ENCODE data around the gene HECW1. TPM values are rescaled to one million over a fixed set of nuclear protein-coding genes. Genes with fewer than 3 reads are reported as not detected.

Gene HECW1
- total RNA-seq, 1 donor from 2014 or later, result 0.11 TPM

DNA sequence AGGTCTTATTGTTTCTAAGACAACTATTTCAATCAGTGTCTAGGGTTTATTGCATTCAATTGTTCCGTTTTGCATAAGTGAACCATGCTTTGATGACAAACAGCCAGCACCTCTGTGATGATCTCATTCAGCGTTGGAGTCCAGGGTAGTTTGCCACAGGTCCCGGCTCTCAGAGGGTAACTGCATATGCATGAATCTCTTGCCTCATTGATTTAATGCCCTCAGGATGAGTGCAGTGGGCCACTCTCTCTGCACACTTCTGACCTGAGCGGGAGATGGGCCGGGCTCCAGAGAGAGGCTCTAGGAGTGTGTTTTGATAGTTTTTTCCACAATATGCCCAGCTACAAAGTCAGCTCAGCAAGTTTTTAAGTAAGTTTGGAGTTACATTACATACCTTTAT is 83.9 kb downstream of the HECW1 start:
- H3K4me2 ChIP-seq, result no peak overlapping the region
- peaks cover 13% of the 10 kb centered on the region for H3K4me1 Mint-ChIP-seq
- H3K27ac ChIP-seq, result no peak overlapping the region
- H3K27ac Mint-ChIP-seq, result peak overlapping the region; percentile 26
- no peak overlapping the region for H3K4me3 Mint-ChIP-seq
- no peaks in the 10 kb centered on the region for H3K79me2 ChIP-seq (ENCODE audit: low read depth)
- no peaks in the 10 kb centered on the region for H3F3A ChIP-seq (ENCODE audit: low read depth)
- DNase-seq (ENCODE audit: low spot score), result no peak
- H3K9me3 Mint-ChIP-seq, result no peaks in the 10 kb centered on the region
- H3K9me3 ChIP-seq (ENCODE audit: low read depth), result no peaks in the 10 kb centered on the region
- peaks cover 3% of the 10 kb centered on the region for H3K27me3 Mint-ChIP-seq (ENCODE audit: insufficient read depth, low read depth)
- H3K4me3 ChIP-seq, result no peak overlapping the region
- H3K4me1 ChIP-seq, result peaks cover 21% of the 10 kb centered on the region
- no peaks in the 10 kb centered on the region for H3K36me3 ChIP-seq
- H2AFZ ChIP-seq (replicated peaks), result no peak overlapping the region
- H4K20me1 ChIP-seq (ENCODE audit: low read depth), result no peaks in the 10 kb centered on the region
- H3K27me3 ChIP-seq, result no peaks in the 10 kb centered on the region
- no peaks in the 10 kb centered on the region for H3K36me3 Mint-ChIP-seq
- H3K9ac ChIP-seq, result no peak overlapping the region
- TF ChIP-seq EZH2 (IDR thresholded peaks at IDR 0.05) (no peak), EZH2phosphoT487 (IDR thresholded peaks at IDR 0.05) (no peak), CTCF (IDR thresholded peaks at IDR 0.05) (no peak)

DNA sequence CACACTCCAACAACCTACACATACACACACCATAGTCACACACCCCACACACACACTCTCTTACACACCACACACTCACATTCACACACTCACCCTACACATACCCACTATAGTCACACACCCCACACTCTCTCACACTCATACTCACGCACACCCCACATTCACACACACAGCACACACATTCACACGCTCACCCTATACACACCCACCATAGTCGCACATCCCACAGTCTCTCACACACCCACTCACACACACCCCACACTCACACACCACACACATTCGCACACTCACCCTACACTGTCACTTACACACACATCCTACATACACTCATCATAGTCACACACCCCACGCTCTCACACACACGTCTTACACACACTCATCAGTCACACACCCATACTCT is 85.6 kb downstream of the HECW1 start:
- Mint-ChIP-seq H3K36me3 (no peaks in the 10 kb centered on the region), H3K27ac (no peak overlapping the region)

DNA sequence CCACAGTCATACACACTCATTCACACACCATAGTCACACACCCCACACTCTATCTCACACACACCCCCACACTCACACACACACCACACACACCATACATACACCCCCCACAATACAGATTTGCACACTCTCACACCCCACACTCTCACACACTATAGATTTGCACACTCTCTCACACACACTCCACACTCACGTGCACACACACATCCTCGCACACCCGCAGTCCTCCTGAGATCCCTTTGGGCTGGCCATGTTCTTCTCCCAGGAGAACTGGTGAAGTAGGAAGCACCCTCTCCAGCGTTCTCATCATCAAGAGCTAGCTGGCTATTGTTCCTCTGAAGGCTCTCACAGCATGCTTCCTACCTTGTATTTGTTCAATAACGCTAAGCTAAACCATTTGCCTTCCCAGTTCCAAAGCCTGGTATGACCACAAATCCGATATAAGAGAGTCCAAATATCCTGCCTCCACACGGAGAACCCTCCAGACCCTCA is 86.2 kb downstream of the HECW1 start:
- peak overlapping the region; percentile 9 for H3K4me2 ChIP-seq
- H3F3A ChIP-seq (ENCODE audit: low read depth), result no peaks in the 10 kb centered on the region
- no peaks in the 10 kb centered on the region for H3K27me3 ChIP-seq
- Mint-ChIP-seq H3K27me3 (ENCODE audit: insufficient read depth, low read depth) (peaks cover 3% of the 10 kb centered on the region), H3K36me3 (no peaks in the 10 kb centered on the region), H3K9me3 (no peaks in the 10 kb centered on the region), H3K4me3 (no peak overlapping the region), H3K4me1 (peaks cover 13% of the 10 kb centered on the region), H3K27ac (no peak overlapping the region)
- H3K4me3 ChIP-seq, result no peak overlapping the region
- peaks cover 21% of the 10 kb centered on the region for H3K4me1 ChIP-seq
- H3K27ac ChIP-seq, result no peak overlapping the region
- no peaks in the 10 kb centered on the region for H3K79me2 ChIP-seq (ENCODE audit: low read depth)
- H2AFZ ChIP-seq (replicated peaks), result peak overlapping the region; percentile 66
- no peaks in the 10 kb centered on the region for H3K36me3 ChIP-seq
- no peak overlapping the region for H3K9ac ChIP-seq
- DNase-seq (ENCODE audit: low spot score), result peak; percentile 27
- TF ChIP-seq EZH2 (IDR thresholded peaks at IDR 0.05), result no peak
- no peak for TF ChIP-seq CTCF (IDR thresholded peaks at IDR 0.05)
- no peak for TF ChIP-seq EZH2phosphoT487 (IDR thresholded peaks at IDR 0.05)
- H3K9me3 ChIP-seq (ENCODE audit: low read depth), result no peaks in the 10 kb centered on the region
- no peaks in the 10 kb centered on the region for H4K20me1 ChIP-seq (ENCODE audit: low read depth)

More for the DNA sequence above, 85.6 kb downstream of the HECW1 start:
- no peak overlapping the region for H3K9ac ChIP-seq
- no peaks in the 10 kb centered on the region for H3K27me3 ChIP-seq
- H3K4me2 ChIP-seq, result no peak overlapping the region
- no peak for TF ChIP-seq CTCF (IDR thresholded peaks at IDR 0.05)
- TF ChIP-seq EZH2 (IDR thresholded peaks at IDR 0.05), result no peak
- no peak for TF ChIP-seq EZH2phosphoT487 (IDR thresholded peaks at IDR 0.05)
- H3K27ac ChIP-seq, result no peak overlapping the region
- H4K20me1 ChIP-seq (ENCODE audit: low read depth), result no peaks in the 10 kb centered on the region
- H3K4me3 ChIP-seq, result no peak overlapping the region
- H2AFZ ChIP-seq (replicated peaks), result no peak overlapping the region
- H3K9me3 ChIP-seq (ENCODE audit: low read depth), result no peaks in the 10 kb centered on the region
- no peaks in the 10 kb centered on the region for H3K36me3 ChIP-seq
- H3F3A ChIP-seq (ENCODE audit: low read depth), result no peaks in the 10 kb centered on the region
- Mint-ChIP-seq H3K4me1 (peaks cover 13% of the 10 kb centered on the region), H3K4me3 (no peak overlapping the region), H3K9me3 (no peaks in the 10 kb centered on the region), H3K27me3 (ENCODE audit: insufficient read depth, low read depth) (peaks cover 3% of the 10 kb centered on the region)
- no peak for DNase-seq (ENCODE audit: low spot score)
- peaks cover 21% of the 10 kb centered on the region for H3K4me1 ChIP-seq
- no peaks in the 10 kb centered on the region for H3K79me2 ChIP-seq (ENCODE audit: low read depth)

All from neural progenitor cell (in vitro differentiated cells).